Nephron (organoid): ENCODE data around the gene NLK.

ENCODE experiments used
- H3K27ac Mint-ChIP-seq, 3 experiments: 2 replicates each; pipeline ENCODE4 v1.8.0; 2020; ENCODE audit warnings: mixed read lengths in 3 of 3, mild to moderate bottlenecking in 2 of 3, moderate library complexity in 1 of 3
- H3K27me3 Mint-ChIP-seq: 2 replicates; pipeline ENCODE4 v1.8.0; 2021; ENCODE audit warnings: low read depth, mild to moderate bottlenecking, moderate library complexity, mixed read lengths
- H3K36me3 Mint-ChIP-seq: 2 replicates; pipeline ENCODE4 v1.8.0; 2020; ENCODE audit warnings: low read depth, mixed read lengths
- H3K4me1 Mint-ChIP-seq: 2 replicates; pipeline ENCODE4 v1.8.0; 2020; ENCODE audit warnings: mixed read lengths
- H3K4me3 Mint-ChIP-seq, 3 experiments: 2 replicates each; pipeline ENCODE4 v1.8.0; 2020; ENCODE audit warnings: mild to moderate bottlenecking in 3 of 3, mixed read lengths in 3 of 3, moderate library complexity in 2 of 3
- H3K9me3 Mint-ChIP-seq: 2 replicates; pipeline ENCODE4 v1.8.0; 2020; ENCODE audit warnings: mixed read lengths
- CTCF ChIP-seq, 3 experiments: fragments of 200-600 bp; sonication (generic); IDR thresholded peaks; one replicate each; pipeline ENCODE4 v1.5.0; 2021; ENCODE audit warnings: antibody characterized with exemption in 3 of 3; ENCODE audit not compliant: unreplicated experiment in 3 of 3

NLK gene

GRCh38 chr17:28038802-28039201, 3.7 kb upstream of the NLK start:
- no peaks in the 10 kb centered on the region for H3K27me3 Mint-ChIP-seq
- peaks cover 16% of the 10 kb centered on the region for H3K4me1 Mint-ChIP-seq
- H3K9me3 Mint-ChIP-seq = peaks cover 6% of the 10 kb centered on the region
- H3K27ac Mint-ChIP-seq = no peak overlapping the region
- TF ChIP-seq CTCF (IDR thresholded peaks at IDR 0.05; ENCODE audit: unreplicated experiment in 3 of 3) = no peak
- H3K36me3 Mint-ChIP-seq = no peaks in the 10 kb centered on the region
- H3K4me3 Mint-ChIP-seq = peak overlapping the region in 2 of 3 experiments; percentile 11 to 25

- Mint-ChIP-seq H3K27ac (no peak overlapping the region), H3K27me3 (no peaks in the 10 kb centered on the region), H3K9me3 (peaks cover 6% of the 10 kb centered on the region), H3K36me3 (peaks cover 1% of the 10 kb centered on the region), H3K4me1 (peaks cover 18% of the 10 kb centered on the region), H3K4me3 (peak overlapping the region in 2 of 3 experiments; percentile 11 to 25)
- no peak for TF ChIP-seq CTCF (IDR thresholded peaks at IDR 0.05; ENCODE audit: unreplicated experiment in 3 of 3)
Measured at GRCh38 chr17:28039251-28039650, 3.2 kb upstream of the NLK start.

GRCh38 chr17:28040406-28040805, 2.1 kb upstream of the NLK start:
- Mint-ChIP-seq H3K27me3 (no peaks in the 10 kb centered on the region), H3K9me3 (peaks cover 6% of the 10 kb centered on the region), H3K4me3 (peak overlapping the region; percentile 86 to 89 (median 87)), H3K4me1 (peaks cover 30% of the 10 kb centered on the region), H3K36me3 (peaks cover 8% of the 10 kb centered on the region), H3K27ac (no peak overlapping the region)
- no peak for TF ChIP-seq CTCF (IDR thresholded peaks at IDR 0.05; ENCODE audit: unreplicated experiment in 3 of 3)

GRCh38 chr17:28041068-28041843, 1.2 kb upstream of the NLK start:
- Mint-ChIP-seq H3K36me3 (peaks cover 8% of the 10 kb centered on the region), H3K27me3 (no peaks in the 10 kb centered on the region), H3K27ac (peak overlapping the region in 2 of 3 experiments; percentile 19 to 47), H3K4me3 (peak overlapping the region; percentile 86 to 89 (median 87)), H3K9me3 (peaks cover 6% of the 10 kb centered on the region), H3K4me1 (peaks cover 36% of the 10 kb centered on the region)
- no peak for TF ChIP-seq CTCF (IDR thresholded peaks at IDR 0.05; ENCODE audit: unreplicated experiment in 3 of 3)

- Mint-ChIP-seq H3K36me3 (peaks cover 8% of the 10 kb centered on the region), H3K4me3 (peak overlapping the region; percentile 89 to 95 (median 93)), H3K9me3 (peaks cover 6% of the 10 kb centered on the region), H3K27me3 (no peaks in the 10 kb centered on the region), H3K27ac (peak overlapping the region; percentile 39 to 85 (median 81)), H3K4me1 (peaks cover 39% of the 10 kb centered on the region)
- no peak for TF ChIP-seq CTCF (IDR thresholded peaks at IDR 0.05; ENCODE audit: unreplicated experiment in 3 of 3)
Measured at GRCh38 chr17:28041844-28042656, 427 bp upstream of the NLK start.
